GM12892 (cell line): Measurements from ENCODE around the gene PSMB7.

Experiments used
- POLR2A ChIP-seq: IDR thresholded peaks from 2 replicates; pipeline ENCODE4 v1.6.1; 2011; ENCODE audit warnings: low read depth, low read length, control low read depth
- POLR2AphosphoS5 ChIP-seq: IDR thresholded peaks from 2 replicates; pipeline ENCODE4 v1.6.1; 2011; ENCODE audit warnings: low read depth, low read length, control low read depth

DNA sequence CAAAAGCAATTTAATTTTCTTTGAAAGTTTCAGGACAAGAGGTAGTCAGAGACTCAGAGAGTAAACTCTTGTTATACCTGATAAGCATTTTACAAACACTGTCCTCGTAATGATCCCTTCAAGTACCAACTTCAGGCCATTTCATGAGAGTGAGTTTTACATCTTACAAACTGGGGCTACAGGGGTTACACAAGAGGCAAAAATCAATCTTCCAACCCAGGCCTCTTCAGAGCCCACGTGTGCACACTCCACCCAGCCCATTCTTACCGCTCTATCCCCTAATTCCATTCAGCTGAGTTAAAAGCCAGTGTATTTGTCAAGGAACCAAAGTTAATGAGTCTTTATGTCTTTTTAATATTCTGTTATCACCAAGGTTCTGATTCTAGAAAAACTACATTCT is 46.5 kb downstream of the PSMB7 start:
- TF ChIP-seq POLR2A (no peak), POLR2AphosphoS5 (no peak)
